Naive B cell (primary cell): ENCODE measurements around the gene KRT85. TPM values are rescaled to one million over a fixed set of nuclear protein-coding genes. Genes with fewer than 3 reads are reported as not detected.

Experiments used
- ATAC-seq, 2 donors: fragments of 150-1000 bp; cut with Tn5 transposase; 2 replicates each; pipeline ENCODE4 v1.10.0; 2021; ENCODE audit warnings: low read depth in 2 of 2, mild to moderate bottlenecking in 2 of 2, moderate library complexity in 2 of 2
- DNase-seq: peaks from one replicate; pipeline ENCODE4 v3.0.0; 2022
- H3K27ac Mint-ChIP-seq, 6 donors: one replicate each; pipeline ENCODE4 v1.8.0; 2020 to 2022; ENCODE audit warnings: mild to moderate bottlenecking in 6 of 6, mixed read lengths in 6 of 6, moderate library complexity in 5 of 6, inconsistent platforms in 2 of 6
- H3K27me3 Mint-ChIP-seq, 3 donors: one replicate each; pipeline ENCODE4 v1.8.0; 2021 to 2022; ENCODE audit warnings: mixed read lengths in 3 of 3, mild to moderate bottlenecking in 1 of 3
- H3K36me3 Mint-ChIP-seq, 2 donors: one replicate each; pipeline ENCODE4 v1.8.0; 2020 to 2022; ENCODE audit warnings: mixed read lengths in 2 of 2, inconsistent platforms in 1 of 2, mild to moderate bottlenecking in 1 of 2
- H3K4me1 Mint-ChIP-seq, 3 donors: one replicate each; pipeline ENCODE4 v1.8.0; 2020 to 2022; ENCODE audit warnings: mixed read lengths in 3 of 3, inconsistent platforms in 1 of 3, mild to moderate bottlenecking in 1 of 3, moderate library complexity in 1 of 3
- H3K4me3 Mint-ChIP-seq, 8 donors: one replicate each; pipeline ENCODE4 v1.8.0; 2020 to 2022; ENCODE audit warnings: mild to moderate bottlenecking in 8 of 8, mixed read lengths in 8 of 8, moderate library complexity in 8 of 8, inconsistent platforms in 2 of 8
- H3K9me3 Mint-ChIP-seq, 7 donors: one replicate each; pipeline ENCODE4 v1.8.0; 2020 to 2022; ENCODE audit warnings: mixed read lengths in 7 of 7, mild to moderate bottlenecking in 5 of 7, inconsistent platforms in 2 of 7, moderate library complexity in 1 of 7
- polyA plus RNA-seq, 6 donors: library from polyadenylated mRNA; unstranded; fragments of 300-500 nt; fragmentation: Illumina TruSeq; gene quantifications; one replicate each; pipeline ENCODE4 v1.2.3, GENCODE V29; 2021; ENCODE audit warnings: low read depth in 6 of 6

Gene KRT85
- polyA plus RNA-seq, 6 donors from 2014 or later, result not detected

- Mint-ChIP-seq H3K4me1 (peaks cover 20 to 37% (median 28%) of the 10 kb centered on the region in 3 donors), H3K27me3 (peaks cover 5 to 17% (median 17%) of the 10 kb centered on the region in 3 donors), H3K36me3 (no peaks in the 10 kb centered on the region), H3K9me3 (no peaks in the 10 kb centered on the region), H3K4me3 (peak overlapping the region in 2 of 8 donors; percentile 66 to 83), H3K27ac (peak overlapping the region in 2 of 6 donors; percentile 1 to 60)
- DNase-seq (no peak), ATAC-seq (no peak)
Measured at GRCh38 chr12:52359621-52360061, 7.6 kb downstream of the KRT85 start.

DNA sequence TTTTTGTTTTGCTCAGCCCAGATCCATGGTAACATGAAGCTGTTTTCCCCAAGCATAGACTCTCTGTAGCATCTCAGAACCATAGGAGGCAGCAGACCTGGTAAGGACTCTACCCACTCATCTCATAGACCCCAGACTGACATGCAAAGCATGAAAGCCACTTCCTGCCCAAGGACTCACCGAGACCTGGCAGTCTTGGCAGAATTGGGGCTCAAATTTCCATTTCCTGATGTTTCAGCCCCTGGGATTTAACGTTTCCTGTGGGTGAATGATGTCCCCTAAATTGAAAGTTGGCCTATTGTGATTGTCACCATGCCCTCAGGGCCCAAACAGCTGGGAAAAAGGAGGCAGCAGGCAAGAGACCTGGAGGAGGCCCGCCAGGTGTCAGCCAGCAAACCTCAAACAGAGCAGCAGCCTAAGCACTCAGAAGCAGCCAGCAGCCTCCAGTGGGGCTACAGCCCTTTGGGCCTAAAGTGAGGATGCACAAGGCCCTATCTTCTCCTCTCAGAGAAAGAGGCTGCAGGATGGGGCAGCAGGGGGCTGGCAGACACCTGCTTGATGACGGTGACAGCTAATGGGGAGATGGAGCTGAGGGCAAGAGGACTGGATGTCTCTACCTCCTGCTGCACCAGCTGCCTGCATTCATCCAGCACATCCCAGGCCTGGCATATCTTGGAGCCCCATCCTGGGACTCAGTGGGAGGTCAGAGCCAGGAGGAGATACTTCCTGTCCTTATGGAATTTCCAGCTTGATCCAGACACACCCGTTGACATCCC lies 8.5 kb downstream of the KRT85 start:
- peak; percentile 91 to 93 for ATAC-seq
- peak overlapping the region in 3 of 6 donors; percentile 17 to 57 (median 30) for H3K27ac Mint-ChIP-seq
- no peaks in the 10 kb centered on the region for H3K9me3 Mint-ChIP-seq
- peaks cover 5 to 9% (median 8%) of the 10 kb centered on the region in 3 donors for H3K27me3 Mint-ChIP-seq
- H3K4me1 Mint-ChIP-seq, result peaks cover 20 to 37% (median 28%) of the 10 kb centered on the region in 3 donors
- H3K4me3 Mint-ChIP-seq, result peak overlapping the region in 5 of 8 donors; percentile 9 to 81 (median 65)
- H3K36me3 Mint-ChIP-seq, result no peaks in the 10 kb centered on the region
- DNase-seq, result peak; percentile 34

- H3K27me3 Mint-ChIP-seq, result peaks cover 1 to 14% (median 9%) of the 10 kb centered on the region in 3 donors
- no peak overlapping the region for H3K4me3 Mint-ChIP-seq
- peaks cover 20 to 37% (median 28%) of the 10 kb centered on the region in 3 donors for H3K4me1 Mint-ChIP-seq
- H3K9me3 Mint-ChIP-seq, result no peaks in the 10 kb centered on the region
- DNase-seq (no peak), ATAC-seq (no peak)
- H3K36me3 Mint-ChIP-seq, result no peaks in the 10 kb centered on the region
- H3K27ac Mint-ChIP-seq, result no peak overlapping the region
Measured at GRCh38 chr12:52356762-52357580, 10.3 kb downstream of the KRT85 start.

GRCh38 chr12:52356031-52356761 lies 11.1 kb downstream of the KRT85 start:
- no peaks in the 10 kb centered on the region for H3K9me3 Mint-ChIP-seq
- no peaks in the 10 kb centered on the region for H3K36me3 Mint-ChIP-seq
- ATAC-seq (no peak), DNase-seq (no peak)
- no peak overlapping the region for H3K4me3 Mint-ChIP-seq
- peaks cover 8 to 14% (median 12%) of the 10 kb centered on the region in 3 donors for H3K27me3 Mint-ChIP-seq
- H3K4me1 Mint-ChIP-seq, result peaks cover 24 to 37% (median 32%) of the 10 kb centered on the region in 3 donors
- no peak overlapping the region for H3K27ac Mint-ChIP-seq

GRCh38 chr12:52355176-52355575 lies 12.1 kb downstream of the KRT85 start:
- H3K36me3 Mint-ChIP-seq, result no peaks in the 10 kb centered on the region
- H3K27me3 Mint-ChIP-seq, result peaks cover 8 to 20% (median 12%) of the 10 kb centered on the region in 3 donors
- peaks cover 24 to 32% (median 28%) of the 10 kb centered on the region in 3 donors for H3K4me1 Mint-ChIP-seq
- H3K9me3 Mint-ChIP-seq, result no peaks in the 10 kb centered on the region
- DNase-seq, result no peak
- no peak for ATAC-seq
- no peak overlapping the region for H3K27ac Mint-ChIP-seq
- no peak overlapping the region for H3K4me3 Mint-ChIP-seq

DNA sequence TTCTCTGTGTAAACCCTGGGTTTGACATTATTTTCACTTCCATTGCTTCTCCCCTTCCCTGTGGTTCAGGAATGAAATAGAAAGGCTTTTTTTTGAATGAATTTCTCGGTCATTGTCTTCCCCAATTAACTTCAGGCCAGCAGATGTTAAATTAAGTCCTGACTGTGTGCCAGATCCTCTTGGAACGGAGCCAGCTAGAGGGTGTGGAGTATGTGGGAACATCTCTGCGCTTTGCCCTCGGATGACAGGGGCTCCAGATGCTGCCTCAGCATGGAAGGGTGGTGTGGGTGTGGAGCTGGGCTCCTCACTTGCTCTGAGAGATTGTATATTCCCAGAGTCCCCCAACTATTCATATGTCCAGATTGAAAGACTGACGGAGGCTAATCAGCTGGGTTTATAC lies 13.1 kb downstream of the KRT85 start:
- Mint-ChIP-seq H3K27me3 (peaks cover 8 to 20% (median 14%) of the 10 kb centered on the region in 3 donors), H3K4me3 (no peak overlapping the region), H3K36me3 (no peaks in the 10 kb centered on the region), H3K27ac (no peak overlapping the region), H3K9me3 (no peaks in the 10 kb centered on the region), H3K4me1 (peaks cover 18 to 22% (median 18%) of the 10 kb centered on the region in 3 donors)
- ATAC-seq (no peak), DNase-seq (no peak)

DNA sequence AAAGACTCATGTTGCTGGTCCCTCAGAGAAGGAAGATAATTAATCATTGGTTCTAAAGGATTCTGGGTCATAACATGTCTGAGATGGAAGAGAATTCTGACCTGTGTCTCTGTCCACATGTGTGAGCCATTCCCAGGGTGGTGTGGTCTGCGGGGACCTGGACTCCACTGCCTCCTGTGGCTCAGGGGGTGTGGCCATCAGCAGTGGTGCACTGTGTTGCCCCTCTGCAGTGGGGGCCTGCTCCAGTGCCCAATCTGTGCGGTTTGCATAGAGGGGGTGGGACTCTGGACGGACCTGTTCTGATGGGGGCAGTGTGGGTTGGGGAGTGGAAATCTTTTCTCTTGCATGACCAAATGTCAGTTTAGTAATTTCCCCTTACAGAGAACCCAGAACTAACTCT lies 13.5 kb downstream of the KRT85 start:
- no peak for DNase-seq
- Mint-ChIP-seq H3K4me3 (no peak overlapping the region), H3K4me1 (peaks cover 14 to 18% (median 14%) of the 10 kb centered on the region in 3 donors), H3K27ac (no peak overlapping the region), H3K9me3 (no peaks in the 10 kb centered on the region), H3K36me3 (no peaks in the 10 kb centered on the region), H3K27me3 (peaks cover 8 to 20% (median 16%) of the 10 kb centered on the region in 3 donors)
- ATAC-seq, result no peak

GRCh38 chr12:52352951-52353350 lies 14.3 kb downstream of the KRT85 start:
- no peak for ATAC-seq
- H3K4me1 Mint-ChIP-seq, result peaks cover 6 to 10% (median 7%) of the 10 kb centered on the region in 3 donors

GRCh38 chr12:52351196-52352059 lies 15.9 kb downstream of the KRT85 start:
- no peaks in the 10 kb centered on the region for H3K36me3 Mint-ChIP-seq
- H3K4me1 Mint-ChIP-seq, result peaks cover 0 to 4% (median 3%) of the 10 kb centered on the region in 3 donors
- DNase-seq (no peak), ATAC-seq (no peak)
- H3K9me3 Mint-ChIP-seq, result no peaks in the 10 kb centered on the region
- H3K27ac Mint-ChIP-seq, result no peak overlapping the region
- H3K4me3 Mint-ChIP-seq, result no peak overlapping the region
- H3K27me3 Mint-ChIP-seq, result peaks cover 11 to 20% (median 14%) of the 10 kb centered on the region in 3 donors

More at GRCh38 chr12:52352951-52353350, 14.3 kb downstream of the KRT85 start:
- DNase-seq, result no peak
- Mint-ChIP-seq H3K36me3 (no peaks in the 10 kb centered on the region), H3K27ac (no peak overlapping the region), H3K27me3 (peaks cover 10 to 20% (median 16%) of the 10 kb centered on the region in 3 donors), H3K9me3 (no peaks in the 10 kb centered on the region), H3K4me3 (peak overlapping the region in 1 of 8 donors; percentile 30)

DNA sequence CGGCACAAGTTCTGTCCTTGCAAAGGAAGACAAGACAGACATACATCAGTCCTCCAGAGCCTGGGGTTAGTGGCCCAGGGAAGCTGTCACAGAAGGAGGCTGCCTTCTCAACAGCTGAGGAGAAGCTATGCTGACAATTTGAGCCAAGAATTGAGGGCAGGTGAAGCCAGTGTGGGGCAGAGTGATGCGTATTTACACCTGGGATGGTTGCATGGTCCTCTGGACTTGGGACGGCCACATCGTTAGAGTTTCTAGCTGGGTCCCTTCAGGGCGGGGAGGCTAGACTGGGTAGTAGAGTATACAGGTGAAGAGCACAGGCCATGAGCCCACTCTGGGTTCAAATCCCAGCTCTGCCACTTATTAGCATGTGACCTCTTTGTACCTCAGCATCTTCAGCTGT lies 16.5 kb downstream of the KRT85 start:
- no peak overlapping the region for H3K27ac Mint-ChIP-seq
- ATAC-seq, result no peak

DNA sequence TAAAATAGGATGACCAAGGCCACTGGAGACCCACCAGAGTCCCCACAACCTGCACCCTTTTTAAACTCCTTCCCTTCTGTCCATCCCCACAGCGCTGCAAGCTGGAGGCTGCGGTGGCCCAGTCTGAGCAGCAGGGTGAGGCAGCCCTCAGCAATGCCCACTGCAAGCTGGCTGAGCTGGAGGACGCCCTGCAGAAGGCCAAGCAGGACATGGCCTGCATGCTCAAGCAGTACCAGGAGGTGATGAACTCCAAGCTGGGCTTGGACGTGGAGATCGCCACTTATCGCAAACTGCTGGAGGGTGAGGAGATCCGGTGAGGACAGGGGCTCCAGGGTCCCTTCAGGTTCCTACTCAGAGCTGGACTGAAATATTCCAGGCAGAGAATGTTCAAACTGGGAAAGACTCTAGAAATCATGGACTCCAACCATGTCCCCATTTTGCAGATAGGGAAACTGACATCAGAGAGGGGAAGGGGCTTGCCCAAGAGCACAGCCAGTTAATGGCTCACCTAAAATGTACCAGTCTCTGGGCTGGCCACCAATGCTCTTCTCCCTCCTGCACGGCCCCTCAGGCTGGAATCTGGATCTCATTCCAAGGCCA lies 17.2 kb downstream of the KRT85 start:
- ATAC-seq (no peak), DNase-seq (no peak)
- Mint-ChIP-seq H3K36me3 (no peaks in the 10 kb centered on the region), H3K9me3 (no peaks in the 10 kb centered on the region), H3K27me3 (peaks cover 11 to 20% (median 14%) of the 10 kb centered on the region in 3 donors), H3K4me1 (peaks cover 0 to 4% (median 3%) of the 10 kb centered on the region in 3 donors), H3K27ac (no peak overlapping the region), H3K4me3 (no peak overlapping the region)

More for the DNA sequence above, 16.5 kb downstream of the KRT85 start:
- no peaks in the 10 kb centered on the region for H3K9me3 Mint-ChIP-seq
- peaks cover 0 to 4% (median 3%) of the 10 kb centered on the region in 3 donors for H3K4me1 Mint-ChIP-seq
- no peaks in the 10 kb centered on the region for H3K36me3 Mint-ChIP-seq
- no peak overlapping the region for H3K4me3 Mint-ChIP-seq
- no peak for DNase-seq
- peaks cover 11 to 20% (median 14%) of the 10 kb centered on the region in 3 donors for H3K27me3 Mint-ChIP-seq

GRCh38 chr12:52349196-52349595 lies 18.1 kb downstream of the KRT85 start:
- Mint-ChIP-seq H3K4me3 (no peak overlapping the region), H3K4me1 (peaks cover 0 to 4% (median 3%) of the 10 kb centered on the region in 3 donors), H3K27ac (no peak overlapping the region), H3K36me3 (no peaks in the 10 kb centered on the region), H3K27me3 (peaks cover 14 to 20% (median 15%) of the 10 kb centered on the region in 3 donors), H3K9me3 (no peaks in the 10 kb centered on the region)
- DNase-seq (no peak), ATAC-seq (no peak)
